SK-N-SH treated with all-trans-retinoic acid at 6 μM for 48 hours (cell line): ENCODE data around the gene LTBP2.

Experiments used
- BACH2 ChIP-seq: fragments of 250-450 bp; sonication (Bioruptor Pico); IDR thresholded peaks from 2 replicates; pipeline ENCODE4 v1.9.0; 2021; ENCODE audit warnings: mild to moderate bottlenecking, borderline replicate concordance
- GLIS3 ChIP-seq: fragments of 250-450 bp; sonication (Bioruptor Pico); IDR thresholded peaks from 2 replicates; pipeline ENCODE4 v1.5.0; 2020; ENCODE audit warnings: mild to moderate bottlenecking, moderate library complexity
- RARB ChIP-seq: fragments of 250-450 bp; sonication (Bioruptor Pico); IDR thresholded peaks from 2 replicates; pipeline ENCODE4 v1.8.0; 2021; ENCODE audit warnings: mild to moderate bottlenecking, moderate library complexity
- SNAI2 ChIP-seq: fragments of 250-450 bp; sonication (Bioruptor Pico); IDR thresholded peaks from 2 replicates; pipeline ENCODE4 v1.5.0; 2020; ENCODE audit warnings: mild to moderate bottlenecking, moderate library complexity
- TCF4 ChIP-seq: fragments of 250-450 bp; sonication (Bioruptor Pico); IDR thresholded peaks from 2 replicates; pipeline ENCODE4 v1.8.0; 2021; ENCODE audit warnings: mild to moderate bottlenecking, moderate library complexity, borderline replicate concordance
- TF ChIP-seq, protein P1 (sequence below): fragments of 250-450 bp; sonication (Bioruptor Pico); IDR thresholded peaks from 2 replicates; pipeline ENCODE4 v1.5.0; 2020; ENCODE audit warnings: mild to moderate bottlenecking, moderate library complexity
- TF ChIP-seq, protein P2 (sequence below): fragments of 250-450 bp; sonication (Bioruptor Pico); IDR thresholded peaks from 2 replicates; pipeline ENCODE4 v1.8.0; 2020; ENCODE audit warnings: mild to moderate bottlenecking, moderate library complexity, borderline replicate concordance

DNA sequence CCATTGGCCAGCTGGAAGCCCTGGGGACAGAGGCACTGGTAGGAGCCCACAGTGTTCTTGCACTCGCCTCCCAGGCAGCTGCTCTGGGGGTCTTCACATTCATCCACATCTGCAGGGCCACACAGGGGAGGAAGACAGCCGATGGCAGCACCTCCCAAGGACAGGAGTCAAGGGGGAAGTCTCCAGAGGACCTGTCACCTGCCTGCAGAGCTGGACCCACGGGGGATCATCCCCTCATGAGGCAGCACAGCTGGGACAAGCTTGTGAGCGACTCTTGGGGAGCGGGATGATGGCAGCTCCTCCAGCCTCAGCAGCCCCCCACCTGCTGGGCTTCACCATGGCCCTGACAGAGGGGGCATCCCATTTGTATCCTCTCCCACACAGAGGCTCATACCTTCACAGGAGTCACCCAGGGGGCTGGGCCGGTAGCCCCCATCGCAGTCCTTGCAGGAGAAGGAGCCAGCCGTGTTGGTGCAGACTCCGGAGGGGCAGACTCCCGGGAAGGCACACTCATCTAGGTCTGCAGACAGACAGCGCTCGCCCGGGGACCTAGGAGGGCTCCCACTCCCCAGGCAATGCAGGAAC lies 103.1 kb downstream of the LTBP2 start:
- TF ChIP-seq GLIS3 (no peak), SNAI2 (CRISPR knock-in tag) (no peak), TCF4 (CRISPR knock-in tag) (no peak), RARB (CRISPR knock-in tag) (no peak), BACH2 (CRISPR knock-in tag) (no peak)
- TF ChIP-seq, protein P1, sequence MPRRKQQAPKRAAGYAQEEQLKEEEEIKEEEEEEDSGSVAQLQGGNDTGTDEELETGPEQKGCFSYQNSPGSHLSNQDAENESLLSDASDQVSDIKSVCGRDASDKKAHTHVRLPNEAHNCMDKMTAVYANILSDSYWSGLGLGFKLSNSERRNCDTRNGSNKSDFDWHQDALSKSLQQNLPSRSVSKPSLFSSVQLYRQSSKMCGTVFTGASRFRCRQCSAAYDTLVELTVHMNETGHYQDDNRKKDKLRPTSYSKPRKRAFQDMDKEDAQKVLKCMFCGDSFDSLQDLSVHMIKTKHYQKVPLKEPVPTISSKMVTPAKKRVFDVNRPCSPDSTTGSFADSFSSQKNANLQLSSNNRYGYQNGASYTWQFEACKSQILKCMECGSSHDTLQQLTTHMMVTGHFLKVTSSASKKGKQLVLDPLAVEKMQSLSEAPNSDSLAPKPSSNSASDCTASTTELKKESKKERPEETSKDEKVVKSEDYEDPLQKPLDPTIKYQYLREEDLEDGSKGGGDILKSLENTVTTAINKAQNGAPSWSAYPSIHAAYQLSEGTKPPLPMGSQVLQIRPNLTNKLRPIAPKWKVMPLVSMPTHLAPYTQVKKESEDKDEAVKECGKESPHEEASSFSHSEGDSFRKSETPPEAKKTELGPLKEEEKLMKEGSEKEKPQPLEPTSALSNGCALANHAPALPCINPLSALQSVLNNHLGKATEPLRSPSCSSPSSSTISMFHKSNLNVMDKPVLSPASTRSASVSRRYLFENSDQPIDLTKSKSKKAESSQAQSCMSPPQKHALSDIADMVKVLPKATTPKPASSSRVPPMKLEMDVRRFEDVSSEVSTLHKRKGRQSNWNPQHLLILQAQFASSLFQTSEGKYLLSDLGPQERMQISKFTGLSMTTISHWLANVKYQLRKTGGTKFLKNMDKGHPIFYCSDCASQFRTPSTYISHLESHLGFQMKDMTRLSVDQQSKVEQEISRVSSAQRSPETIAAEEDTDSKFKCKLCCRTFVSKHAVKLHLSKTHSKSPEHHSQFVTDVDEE (CRISPR knock-in tag) = no peak
- TF ChIP-seq, protein P2, sequence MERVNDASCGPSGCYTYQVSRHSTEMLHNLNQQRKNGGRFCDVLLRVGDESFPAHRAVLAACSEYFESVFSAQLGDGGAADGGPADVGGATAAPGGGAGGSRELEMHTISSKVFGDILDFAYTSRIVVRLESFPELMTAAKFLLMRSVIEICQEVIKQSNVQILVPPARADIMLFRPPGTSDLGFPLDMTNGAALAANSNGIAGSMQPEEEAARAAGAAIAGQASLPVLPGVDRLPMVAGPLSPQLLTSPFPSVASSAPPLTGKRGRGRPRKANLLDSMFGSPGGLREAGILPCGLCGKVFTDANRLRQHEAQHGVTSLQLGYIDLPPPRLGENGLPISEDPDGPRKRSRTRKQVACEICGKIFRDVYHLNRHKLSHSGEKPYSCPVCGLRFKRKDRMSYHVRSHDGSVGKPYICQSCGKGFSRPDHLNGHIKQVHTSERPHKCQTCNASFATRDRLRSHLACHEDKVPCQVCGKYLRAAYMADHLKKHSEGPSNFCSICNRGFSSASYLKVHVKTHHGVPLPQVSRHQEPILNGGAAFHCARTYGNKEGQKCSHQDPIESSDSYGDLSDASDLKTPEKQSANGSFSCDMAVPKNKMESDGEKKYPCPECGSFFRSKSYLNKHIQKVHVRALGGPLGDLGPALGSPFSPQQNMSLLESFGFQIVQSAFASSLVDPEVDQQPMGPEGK = no peak
